Esophagus squamous epithelium (tissue), 5 donors: ENCODE measurements around the gene CORIN. TPM values are rescaled to one million over a fixed set of nuclear protein-coding genes. Genes with fewer than 3 reads are reported as not detected.

ENCODE experiments used
- DNase-seq: peaks from one replicate; lab custom pipeline; 2025; lab: John Stamatoyannopoulos, UW
- H3K27ac ChIP-seq, 4 donors: fragments of 200-600 bp; sonication (generic); one replicate each; pipeline ENCODE4 v1.5.1; 2016 to 2019; ENCODE audit warnings: mild to moderate bottlenecking in 1 of 4
- H3K27me3 ChIP-seq, 4 donors: fragments of 200-600 bp; sonication (generic); 1 replicate in 3 of 4; 2 replicates in 1 of 4; pipeline versions ENCODE4 v1.5.1 to v1.6.0; 2017 to 2021; ENCODE audit warnings: antibody characterized with exemption in 1 of 4
- H3K36me3 ChIP-seq, 3 donors: fragments of 200-600 bp; sonication (generic); one replicate each; pipeline ENCODE4 v1.5.1; 2016 to 2019
- H3K4me1 ChIP-seq, 3 donors: fragments of 200-600 bp; sonication (generic); one replicate each; pipeline ENCODE4 v1.5.1; 2017 to 2019
- H3K4me3 ChIP-seq, 4 donors: fragments of 200-600 bp; sonication (generic); 1 replicate in 3 of 4; 2 replicates in 1 of 4; pipeline ENCODE4 v1.5.1; 2016 to 2019; ENCODE audit warnings: mild to moderate bottlenecking in 2 of 4, moderate library complexity in 1 of 4
- H3K9me3 ChIP-seq, 3 donors: fragments of 200-600 bp; sonication (generic); one replicate each; pipeline ENCODE4 v1.5.1; 2016 to 2019
- CTCF ChIP-seq, 6 experiments: fragments of 450-650 bp in 4 of 6; fragments of 200-600 bp in 2 of 6; sonication (generic) in 2 of 6; IDR thresholded peaks; one replicate each; pipeline ENCODE4 v1.5.1; 2016 to 2019; ENCODE audit warnings: antibody characterized with exemption in 6 of 6, mild to moderate bottlenecking in 4 of 6, moderate library complexity in 4 of 6
- POLR2A ChIP-seq, 4 donors: fragments of 450-650 bp; IDR thresholded peaks; one replicate each; pipeline ENCODE4 v1.6.1; 2017; ENCODE audit warnings: antibody characterized with exemption in 4 of 4, mild to moderate bottlenecking in 4 of 4, moderate library complexity in 3 of 4
- WGBS, 2 donors: methylation state at CpG; one replicate each; pipeline ENCODE4 v1.1.5; 2018; 5-methylcytosine and 5-hydroxymethylcytosine counted together
- intact Hi-C: fragments of 100-400 bp; cut with DNase I; formaldehyde crosslinking; loops from one replicate; pipeline ENCODE4 v1.15.0; 2022
- total RNA-seq, 4 donors: library from RNA; depleted of rRNA; stranded (reverse); fragments of >200 nt; gene quantifications; one replicate each; pipeline ENCODE4 v1.1.0, GENCODE V29; 2016
- donor health status: DM: yes; HTN: yes; CAD: no.

CORIN gene
- total RNA-seq, 4 donors from 2014 or later = 0.08 to 4.8 (median 0.41) TPM

- no peaks in the 10 kb centered on the region for H3K36me3 ChIP-seq
- H3K9me3 ChIP-seq = no peaks in the 10 kb centered on the region
- WGBS, 2 donors = 24 to 27% methylated on average over 2 of the region's 2 CpGs
- H3K27me3 ChIP-seq = peaks cover 0 to 6% (median 0%) of the 10 kb centered on the region in 4 donors
- TF ChIP-seq POLR2A (IDR thresholded peaks at IDR 0.05) (no peak), CTCF (IDR thresholded peaks at IDR 0.05) (no peak)
- H3K27ac ChIP-seq = no peak overlapping the region
- no peak overlapping the region for H3K4me3 ChIP-seq
- H3K4me1 ChIP-seq = no peaks in the 10 kb centered on the region
- no peak for DNase-seq
- intact Hi-C loops = no loop called here
Observed at GRCh38 chr4:47650584-47651130, 187.2 kb downstream of the CORIN start.

GRCh38 chr4:47647544-47647943 lies 190.3 kb downstream of the CORIN start:
- no peak overlapping the region for H3K27ac ChIP-seq
- intact Hi-C loops = no loop called here
- TF ChIP-seq POLR2A (IDR thresholded peaks at IDR 0.05) = no peak
- no peak for TF ChIP-seq CTCF (IDR thresholded peaks at IDR 0.05)
- 72 to 85% methylated on average over 3 of the region's 3 CpGs for WGBS, 2 donors
- no peaks in the 10 kb centered on the region for H3K36me3 ChIP-seq
- DNase-seq = no peak
- H3K4me3 ChIP-seq = no peak overlapping the region
- H3K27me3 ChIP-seq = peaks cover 0 to 6% (median 0%) of the 10 kb centered on the region in 4 donors
- H3K4me1 ChIP-seq = no peaks in the 10 kb centered on the region
- H3K9me3 ChIP-seq = no peaks in the 10 kb centered on the region

- intact Hi-C loops = no loop called here
- peaks cover 0 to 6% (median 0%) of the 10 kb centered on the region in 4 donors for H3K27me3 ChIP-seq
- no peaks in the 10 kb centered on the region for H3K36me3 ChIP-seq
- H3K9me3 ChIP-seq = no peaks in the 10 kb centered on the region
- no peak for DNase-seq
- WGBS, 2 donors = 80 to 82% methylated on average over 3 of the region's 3 CpGs
- H3K27ac ChIP-seq = no peak overlapping the region
- no peak overlapping the region for H3K4me3 ChIP-seq
- no peak for TF ChIP-seq POLR2A (IDR thresholded peaks at IDR 0.05)
- no peak for TF ChIP-seq CTCF (IDR thresholded peaks at IDR 0.05)
- no peaks in the 10 kb centered on the region for H3K4me1 ChIP-seq
Observed at GRCh38 chr4:47647029-47647428, 190.8 kb downstream of the CORIN start.

DNA sequence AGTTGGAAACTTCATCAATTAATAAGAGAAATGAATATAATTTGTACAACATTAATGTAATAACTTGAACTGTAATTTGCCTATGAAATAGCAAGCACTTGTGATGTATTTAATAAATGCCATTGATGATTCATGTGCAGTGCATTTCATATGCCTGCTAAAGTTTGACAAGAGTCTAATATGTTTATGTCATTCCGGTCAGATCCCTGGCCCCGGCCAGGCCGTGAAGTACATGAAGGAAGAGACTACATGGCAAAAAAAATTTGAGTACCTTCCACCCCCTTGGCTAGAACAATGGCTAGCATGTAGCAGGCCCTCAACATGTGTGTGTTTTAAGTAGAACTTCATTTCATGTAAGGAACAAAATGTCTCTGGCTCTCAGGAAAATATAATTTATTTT lies 191.5 kb downstream of the CORIN start:
- intact Hi-C loops = no loop called here
- no peak overlapping the region for H3K4me3 ChIP-seq
- DNase-seq = no peak
- TF ChIP-seq CTCF (IDR thresholded peaks at IDR 0.05) (no peak), POLR2A (IDR thresholded peaks at IDR 0.05) (no peak)
- peaks cover 0 to 6% (median 0%) of the 10 kb centered on the region in 4 donors for H3K27me3 ChIP-seq
- WGBS, 2 donors = 66 to 79% methylated on average over 3 of the region's 3 CpGs
- no peak overlapping the region for H3K27ac ChIP-seq
- H3K9me3 ChIP-seq = no peaks in the 10 kb centered on the region
- no peaks in the 10 kb centered on the region for H3K4me1 ChIP-seq
- H3K36me3 ChIP-seq = no peaks in the 10 kb centered on the region

- Histone ChIP-seq H3K4me3 (no peak overlapping the region), H3K27me3 (no peaks in the 10 kb centered on the region), H3K27ac (peak overlapping the region in 3 of 4 donors; percentile 5 to 39 (median 38)), H3K4me1 (no peaks in the 10 kb centered on the region), H3K9me3 (no peaks in the 10 kb centered on the region), H3K36me3 (no peaks in the 10 kb centered on the region)
- no peak for TF ChIP-seq CTCF (IDR thresholded peaks at IDR 0.05)
- TF ChIP-seq POLR2A (IDR thresholded peaks at IDR 0.05) = no peak
- DNase-seq = no peak
- 82 to 85% methylated on average over 6 of the region's 6 CpGs for WGBS, 2 donors
- intact Hi-C loops = no loop called here
Observed at GRCh38 chr4:47643845-47644244, 194.0 kb downstream of the CORIN start.
